ENCODE results near the gene CAMK2B.

- no peak for TF ChIP-seq CTCF (IDR thresholded peaks at IDR 0.05; ENCODE audit: poor library complexity)
- no peak for TF ChIP-seq EZH2phosphoT487 (IDR thresholded peaks at IDR 0.05; ENCODE audit: low read depth, severe bottlenecking, unreplicated experiment)
Observed at GRCh38 chr7:44235066-44235465, 90.3 kb downstream of the CAMK2B start.

All from hepatocyte (in vitro differentiated cells).